HCT116 (cell line): ENCODE data around the gene DDX10. TPM values are rescaled to one million over a fixed set of nuclear protein-coding genes. Genes with fewer than 3 reads are reported as not detected.

Experiments used
- ATAC-seq: fragments of 200-7000 bp; cut with Tn5 transposase; 2 replicates; pipeline ENCODE4 v1.9.1; 2020; ENCODE audit warnings: mild to moderate bottlenecking, moderate library complexity
- BruUV-seq: library from RNA; stranded (reverse); fragments of 400-500 nt; replicated peaks from 2 replicates; lab custom pipeline; 2021; lab: Mats Ljungman, UMichigan
- CTCF ChIA-PET: fragments of 300-600 bp; sonication (Branson Sonifier 250); formaldehyde crosslinking; loops from one replicate; lab custom pipeline; 2021; ENCODE audit warnings: antibody characterized with exemption; lab: Charles Lee
- POLR2A ChIA-PET: fragments of 300-600, 350-600 bp; sonication (Branson Sonifier 250); formaldehyde crosslinking; loops from one replicate; lab custom pipeline; 2021; ENCODE audit warnings: antibody characterized with exemption; lab: Charles Lee
- RAD21 ChIA-PET, 2 experiments: fragments of 300-600 bp; sonication (Branson Sonifier 250); formaldehyde crosslinking; loops; one replicate each; lab custom pipeline; 2023; ENCODE audit warnings: low total read pairs in 2 of 2; ENCODE audit not compliant: uncharacterized antibody in 2 of 2, unreplicated experiment in 2 of 2, low non-redundant PET in 1 of 2; lab: Charles Lee
- DNase-seq: peaks from one replicate; pipeline ENCODE4 v3.0.0-alpha.2; 2010; ENCODE audit warnings: low read depth, low spot score
- H2AFZ ChIP-seq: fragments of 200-600 bp; shearing (Covaris generic), sonication (generic); 2 replicates; pipeline ENCODE4 v1.6.1; 2017; ENCODE audit warnings: low read depth, mixed run types, mixed read lengths, antibody characterized with exemption, low read length; ENCODE audit not compliant: poor library complexity, severe bottlenecking
- H3K27ac ChIP-seq: 2 replicates; pipeline ENCODE4 v1.5.1; 2012; ENCODE audit warnings: low read depth, low read length
- H3K27me3 ChIP-seq: fragments of 200-600 bp; sonication (generic); 2 replicates; pipeline ENCODE4 v1.6.1; 2016; ENCODE audit warnings: mixed run types, low read length, mixed read lengths; ENCODE audit not compliant: insufficient read depth
- H3K36me3 ChIP-seq, 2 experiments: fragments of 200-500 bp in 1 of 2; fragments of 200-600 bp in 1 of 2; sonication (Bioruptor generic) in 1 of 2; sonication (generic) in 1 of 2; 2 replicates each; pipeline versions ENCODE4 v1.5.1 to v1.6.1; 2014 to 2016; ENCODE audit warnings: low read length in 2 of 2, inconsistent platforms in 1 of 2, mixed read lengths in 1 of 2, mixed run types in 1 of 2; ENCODE audit not compliant: insufficient read depth in 2 of 2, control insufficient read depth in 1 of 2
- H3K4me1 ChIP-seq, 2 experiments: fragments of 200-600 bp in 1 of 2; sonication (generic) in 1 of 2; 2 replicates each; pipeline versions ENCODE4 v1.5.1 to v1.6.1; 2012 to 2017; ENCODE audit warnings: low read length in 2 of 2, inconsistent platforms in 1 of 2, mild to moderate bottlenecking in 1 of 2, mixed read lengths in 1 of 2, mixed run types in 1 of 2, moderate library complexity in 1 of 2; ENCODE audit not compliant: insufficient read depth in 2 of 2, control insufficient read depth in 1 of 2
- H3K4me2 ChIP-seq: fragments of 200-600 bp; sonication (generic); 2 replicates; pipeline ENCODE4 v1.6.1; 2017; ENCODE audit warnings: mixed run types, low read length, mixed read lengths
- H3K4me3 ChIP-seq, 2 experiments: fragments of 200-600 bp in 1 of 2; sonication (generic) in 1 of 2; replicated peaks in 1 of 2; 2 replicates each; pipeline ENCODE4 v1.5.1; 2011 to 2016; ENCODE audit warnings: low read length in 2 of 2, control low read depth in 1 of 2, low read depth in 1 of 2, mild to moderate bottlenecking in 1 of 2, mixed read lengths in 1 of 2, mixed run types in 1 of 2
- H3K79me2 ChIP-seq: fragments of 200-600 bp; sonication (generic); 2 replicates; pipeline ENCODE4 v1.6.1; 2017; ENCODE audit warnings: mild to moderate bottlenecking, mixed run types, low read length, moderate library complexity, mixed read lengths; ENCODE audit not compliant: insufficient read depth
- H3K9ac ChIP-seq: fragments of 200-600 bp; sonication (generic); 2 replicates; pipeline ENCODE4 v1.6.1; 2016; ENCODE audit warnings: low read length, mixed read lengths
- H3K9me2 ChIP-seq: fragments of 200-600 bp; sonication (generic), shearing (Covaris generic); 2 replicates; pipeline ENCODE4 v1.6.1; 2017; ENCODE audit warnings: mixed run types, mild to moderate bottlenecking, moderate library complexity; ENCODE audit not compliant: insufficient read depth
- H3K9me3 ChIP-seq, 2 experiments: fragments of 200-500 bp in 1 of 2; fragments of 200-600 bp in 1 of 2; sonication (Bioruptor generic) in 1 of 2; sonication (generic) in 1 of 2; 2 replicates each; pipeline ENCODE4 v1.6.1; 2014 to 2017; ENCODE audit warnings: low read length in 2 of 2, mixed read lengths in 2 of 2, inconsistent platforms in 1 of 2, low read depth in 1 of 2, mild to moderate bottlenecking in 1 of 2, mixed run types in 1 of 2, moderate library complexity in 1 of 2; ENCODE audit not compliant: control insufficient read depth in 1 of 2, insufficient read depth in 1 of 2
- H4K20me1 ChIP-seq: fragments of 200-600 bp; sonication (generic), shearing (Covaris generic); 2 replicates; pipeline ENCODE4 v1.6.1; 2017; ENCODE audit warnings: mixed run types, mild to moderate bottlenecking, moderate library complexity; ENCODE audit not compliant: insufficient read depth
- ATF3 ChIP-seq: IDR thresholded peaks from 2 replicates; pipeline ENCODE4 v1.6.1; 2012
- CBX3 ChIP-seq: IDR thresholded peaks from 2 replicates; pipeline ENCODE4 v1.6.1; 2012; ENCODE audit warnings: low read depth
- FOSL1 ChIP-seq: IDR thresholded peaks from 2 replicates; pipeline ENCODE4 v1.6.1; 2012; ENCODE audit warnings: low read depth
- JUND ChIP-seq: IDR thresholded peaks from 2 replicates; pipeline ENCODE4 v1.6.1; 2012
- POLR2A ChIP-seq: IDR thresholded peaks from 2 replicates; pipeline ENCODE4 v1.7.0; 2011; ENCODE audit warnings: borderline replicate concordance; ENCODE audit not compliant: insufficient read depth, insufficient read length; ENCODE audit errors: extremely low read depth
- RAD21 ChIP-seq: IDR thresholded peaks from 2 replicates; pipeline ENCODE4 v1.6.1; 2012; ENCODE audit warnings: low read depth, mild to moderate bottlenecking
- REST ChIP-seq: IDR thresholded peaks from 2 replicates; pipeline ENCODE4 v1.6.1; 2012; ENCODE audit warnings: low read depth
- SIN3A ChIP-seq: IDR thresholded peaks from 2 replicates; pipeline ENCODE4 v1.6.1; 2012; ENCODE audit warnings: low read depth
- SP1 ChIP-seq: IDR thresholded peaks from 2 replicates; pipeline ENCODE4 v1.6.1; 2012; ENCODE audit warnings: low read depth
- SRF ChIP-seq: IDR thresholded peaks from 2 replicates; pipeline ENCODE4 v1.6.1; 2012; ENCODE audit warnings: low read depth
- intact Hi-C: fragments of 100-400 bp; cut with micrococcal nuclease; formaldehyde crosslinking; loops from 2 replicates; pipeline ENCODE4 v1.10.0; 2022
- total RNA-seq: library from RNA; stranded (reverse); gene quantifications from one replicate; pipeline ENCODE4 v1.2.1, GENCODE V29; 2021; ENCODE audit not compliant: unreplicated experiment
- TF ChIP-seq, protein P1 (sequence below): IDR thresholded peaks from 2 replicates; pipeline ENCODE4 v1.6.1; 2012

Gene DDX10
- total RNA-seq, 1 experiment from 2014 or later = 66.5 TPM

- H3K4me3 ChIP-seq = no peak overlapping the region
- POLR2A ChIA-PET = no interaction called here
- H3K9me2 ChIP-seq = no peaks in the 10 kb centered on the region
- ATAC-seq (no peak), DNase-seq (no peak)
- no peaks in the 10 kb centered on the region for H3K9me3 ChIP-seq
- CTCF ChIA-PET = interaction anchor here (1.2 to 1.5 kb wide), 2 partner anchors 11 to 45 kb away, joined by 3 to 4 read pairs; no protein-coding TSS in a partner anchor
- intact Hi-C loops = no loop called here
- RAD21 ChIA-PET = no interaction called here
- no TSS peak for BruUV-seq
- H3K27me3 ChIP-seq = no peaks in the 10 kb centered on the region
- no peak for TF ChIP-seq SIN3A
- TF ChIP-seq RAD21 = no peak
- no peak for TF ChIP-seq FOSL1
- TF ChIP-seq, protein P1, sequence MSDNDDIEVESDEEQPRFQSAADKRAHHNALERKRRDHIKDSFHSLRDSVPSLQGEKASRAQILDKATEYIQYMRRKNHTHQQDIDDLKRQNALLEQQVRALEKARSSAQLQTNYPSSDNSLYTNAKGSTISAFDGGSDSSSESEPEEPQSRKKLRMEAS = no peak
- no peak for TF ChIP-seq SP1
- no peak for TF ChIP-seq REST
- no peak for TF ChIP-seq POLR2A
- no peak for TF ChIP-seq SRF
- TF ChIP-seq CBX3 = no peak
- no peak for TF ChIP-seq ATF3
- no peak for TF ChIP-seq JUND
- H3K79me2 ChIP-seq = peaks cover 57% of the 10 kb centered on the region
- H3K9ac ChIP-seq = no peak overlapping the region
- H2AFZ ChIP-seq = no peak overlapping the region
- H4K20me1 ChIP-seq = no peaks in the 10 kb centered on the region
- H3K36me3 ChIP-seq = no peaks in the 10 kb centered on the region
- H3K27ac ChIP-seq = no peak overlapping the region
- no peaks in the 10 kb centered on the region for H3K4me1 ChIP-seq
- no peak overlapping the region for H3K4me2 ChIP-seq
These were observed 161.3 kb downstream of the DDX10 start for GRCh38 chr11:108826136-108826535.
